ENCODE measurements around the gene MYOM3. TPM values are rescaled to one million over a fixed set of nuclear protein-coding genes. Genes with fewer than 3 reads are reported as not detected.

Gene MYOM3
- total RNA-seq, 1 experiment from 2014 or later, result 0.05 TPM

DNA sequence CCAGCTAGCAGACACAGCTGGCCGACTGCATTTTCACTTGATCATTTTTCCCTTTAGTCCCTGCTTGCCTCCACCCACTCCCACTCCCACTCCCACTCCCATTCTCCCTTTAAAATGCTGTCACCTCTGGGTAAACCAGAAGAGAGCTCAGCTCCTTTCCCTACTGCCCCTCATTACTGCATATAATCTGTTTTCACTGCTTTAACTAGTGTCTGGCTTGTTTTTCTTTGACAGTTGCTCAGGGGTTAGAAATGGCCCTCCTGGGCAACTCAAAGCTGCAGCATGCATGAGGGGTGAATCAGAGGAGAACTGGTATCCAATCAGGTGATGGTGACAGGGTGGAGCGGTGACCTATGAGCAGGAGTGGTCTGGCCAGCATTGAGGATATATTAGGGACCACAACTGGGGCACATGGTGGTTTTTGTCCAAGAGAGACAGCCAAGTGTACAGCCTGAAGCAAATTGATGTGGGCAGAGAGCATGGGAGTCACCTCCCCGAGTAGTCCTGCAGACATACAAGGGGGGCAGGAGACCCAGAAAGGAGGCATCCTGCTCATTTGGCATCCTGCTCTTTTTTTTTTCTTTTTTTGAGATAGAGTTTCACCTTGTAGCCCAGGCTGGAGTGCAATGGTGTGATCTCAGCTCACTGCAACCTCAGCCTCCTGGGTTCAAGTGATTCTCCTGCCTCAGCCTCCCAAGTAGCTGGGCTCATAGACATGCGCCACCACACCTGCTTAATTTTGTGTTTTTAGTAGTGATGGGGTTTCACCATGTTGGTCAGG lies 89.2 kb downstream of the MYOM3 start:
- in situ Hi-C loops (cut with HindIII; ENCODE audit: low pct_unique_long_range_greater_than_20kb, low sequenced_read_pairs) (loop anchor here (10.0 kb wide), 1 partner anchor 58 kb away; no protein-coding TSS in a partner anchor), intact Hi-C loops (cut with micrococcal nuclease; ENCODE audit: unreplicated experiment) (no loop called here)
- H3K9me3 ChIP-seq (ENCODE audit: control insufficient read depth, insufficient read depth, low read depth, low read length), result no peaks in the 10 kb centered on the region
- no TSS peak for BruUV-seq (replicated peaks)
- DNase-seq (ENCODE audit: low read depth, low spot score) (no peak), ATAC-seq (peak; percentile 69)
- no peaks in the 10 kb centered on the region for H3K36me3 ChIP-seq (ENCODE audit: control insufficient read depth, insufficient read depth, low read length)
- H3K4me1 ChIP-seq (ENCODE audit: control insufficient read depth, insufficient read depth, low read length), result peaks cover 45% of the 10 kb centered on the region
- CTCF ChIA-PET, result no interaction called here
- H3K4me3 ChIP-seq (ENCODE audit: low read depth in 2 of 2, low read length in 2 of 2), result no peak overlapping the region
- H3K27me3 ChIP-seq (ENCODE audit: control insufficient read depth, insufficient read depth, low read length), result no peaks in the 10 kb centered on the region
- H3K27ac ChIP-seq (ENCODE audit: low read length), result peak overlapping the region; percentile 87
- no peak for TF ChIP-seq SIN3A (IDR thresholded peaks at IDR 0.05; ENCODE audit: borderline replicate concordance, insufficient read depth, low read depth, low read length)
- TF ChIP-seq, protein P1, sequence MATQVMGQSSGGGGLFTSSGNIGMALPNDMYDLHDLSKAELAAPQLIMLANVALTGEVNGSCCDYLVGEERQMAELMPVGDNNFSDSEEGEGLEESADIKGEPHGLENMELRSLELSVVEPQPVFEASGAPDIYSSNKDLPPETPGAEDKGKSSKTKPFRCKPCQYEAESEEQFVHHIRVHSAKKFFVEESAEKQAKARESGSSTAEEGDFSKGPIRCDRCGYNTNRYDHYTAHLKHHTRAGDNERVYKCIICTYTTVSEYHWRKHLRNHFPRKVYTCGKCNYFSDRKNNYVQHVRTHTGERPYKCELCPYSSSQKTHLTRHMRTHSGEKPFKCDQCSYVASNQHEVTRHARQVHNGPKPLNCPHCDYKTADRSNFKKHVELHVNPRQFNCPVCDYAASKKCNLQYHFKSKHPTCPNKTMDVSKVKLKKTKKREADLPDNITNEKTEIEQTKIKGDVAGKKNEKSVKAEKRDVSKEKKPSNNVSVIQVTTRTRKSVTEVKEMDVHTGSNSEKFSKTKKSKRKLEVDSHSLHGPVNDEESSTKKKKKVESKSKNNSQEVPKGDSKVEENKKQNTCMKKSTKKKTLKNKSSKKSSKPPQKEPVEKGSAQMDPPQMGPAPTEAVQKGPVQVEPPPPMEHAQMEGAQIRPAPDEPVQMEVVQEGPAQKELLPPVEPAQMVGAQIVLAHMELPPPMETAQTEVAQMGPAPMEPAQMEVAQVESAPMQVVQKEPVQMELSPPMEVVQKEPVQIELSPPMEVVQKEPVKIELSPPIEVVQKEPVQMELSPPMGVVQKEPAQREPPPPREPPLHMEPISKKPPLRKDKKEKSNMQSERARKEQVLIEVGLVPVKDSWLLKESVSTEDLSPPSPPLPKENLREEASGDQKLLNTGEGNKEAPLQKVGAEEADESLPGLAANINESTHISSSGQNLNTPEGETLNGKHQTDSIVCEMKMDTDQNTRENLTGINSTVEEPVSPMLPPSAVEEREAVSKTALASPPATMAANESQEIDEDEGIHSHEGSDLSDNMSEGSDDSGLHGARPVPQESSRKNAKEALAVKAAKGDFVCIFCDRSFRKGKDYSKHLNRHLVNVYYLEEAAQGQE (IDR thresholded peaks at IDR 0.05; ENCODE audit: insufficient read depth in 1 of 2, low read depth in 2 of 2, low read length in 1 of 2), result no peak
- TF ChIP-seq TCF7L2 (IDR thresholded peaks at IDR 0.05; ENCODE audit: low read depth, low read length), result no peak
- TF ChIP-seq POLR2AphosphoS5 (IDR thresholded peaks at IDR 0.05; ENCODE audit: low read depth, low read length), result no peak
- TF ChIP-seq, protein P2, sequence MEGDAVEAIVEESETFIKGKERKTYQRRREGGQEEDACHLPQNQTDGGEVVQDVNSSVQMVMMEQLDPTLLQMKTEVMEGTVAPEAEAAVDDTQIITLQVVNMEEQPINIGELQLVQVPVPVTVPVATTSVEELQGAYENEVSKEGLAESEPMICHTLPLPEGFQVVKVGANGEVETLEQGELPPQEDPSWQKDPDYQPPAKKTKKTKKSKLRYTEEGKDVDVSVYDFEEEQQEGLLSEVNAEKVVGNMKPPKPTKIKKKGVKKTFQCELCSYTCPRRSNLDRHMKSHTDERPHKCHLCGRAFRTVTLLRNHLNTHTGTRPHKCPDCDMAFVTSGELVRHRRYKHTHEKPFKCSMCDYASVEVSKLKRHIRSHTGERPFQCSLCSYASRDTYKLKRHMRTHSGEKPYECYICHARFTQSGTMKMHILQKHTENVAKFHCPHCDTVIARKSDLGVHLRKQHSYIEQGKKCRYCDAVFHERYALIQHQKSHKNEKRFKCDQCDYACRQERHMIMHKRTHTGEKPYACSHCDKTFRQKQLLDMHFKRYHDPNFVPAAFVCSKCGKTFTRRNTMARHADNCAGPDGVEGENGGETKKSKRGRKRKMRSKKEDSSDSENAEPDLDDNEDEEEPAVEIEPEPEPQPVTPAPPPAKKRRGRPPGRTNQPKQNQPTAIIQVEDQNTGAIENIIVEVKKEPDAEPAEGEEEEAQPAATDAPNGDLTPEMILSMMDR (IDR thresholded peaks at IDR 0.05), result no peak
- POLR2A ChIA-PET, result no interaction called here

DNA sequence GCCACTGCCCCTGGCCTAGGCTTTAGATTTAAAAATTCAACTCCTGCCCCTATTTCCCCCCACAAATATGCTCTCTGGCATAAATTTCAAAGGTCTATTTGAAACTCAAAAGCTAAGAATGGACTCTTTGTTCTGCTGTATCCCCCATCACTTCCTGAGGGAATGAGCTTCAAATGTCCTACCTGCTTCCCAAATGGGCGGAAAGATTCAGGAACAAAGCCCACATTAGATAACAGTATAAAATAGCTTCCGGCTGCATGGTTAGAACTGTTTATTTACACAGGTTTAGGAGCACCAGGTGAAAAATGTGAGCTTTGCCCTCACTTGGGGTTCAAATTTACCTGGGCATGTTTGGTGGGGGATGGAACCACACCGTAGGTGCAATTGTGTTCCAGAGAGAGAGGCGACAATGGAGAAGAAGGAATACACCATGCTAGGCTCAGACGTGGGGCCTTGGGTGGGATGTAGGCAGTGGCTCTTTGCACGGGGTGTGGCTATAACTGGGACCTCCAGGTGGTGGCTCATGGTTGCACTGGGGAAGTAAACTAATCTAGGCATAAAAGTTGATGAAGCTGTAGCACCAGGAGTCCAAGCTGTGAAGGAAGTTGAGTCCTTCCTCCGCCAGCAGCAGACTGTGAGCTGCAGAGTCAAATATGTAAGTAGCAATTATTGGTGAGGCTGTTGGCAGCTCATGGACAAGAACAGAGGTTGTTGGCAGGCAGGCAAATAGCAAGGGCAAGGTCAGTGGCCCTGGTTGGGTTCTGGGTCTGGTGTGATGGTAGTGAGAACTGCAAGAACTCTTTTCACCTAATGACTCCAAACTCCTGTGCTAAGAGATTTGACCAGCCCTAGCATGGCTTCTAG lies 90.3 kb downstream of the MYOM3 start:
- ATAC-seq (peak; percentile 5; the same call in 1 of the 2 replicates), DNase-seq (ENCODE audit: low read depth, low spot score) (no peak)
- no peaks in the 10 kb centered on the region for H3K27me3 ChIP-seq (ENCODE audit: control insufficient read depth, insufficient read depth, low read length)
- H3K9me3 ChIP-seq (ENCODE audit: control insufficient read depth, insufficient read depth, low read depth, low read length), result no peaks in the 10 kb centered on the region
- ChIA-PET CTCF (no interaction called here), POLR2A (interaction anchor here (0.6 kb wide), 1 partner anchor 32 kb away, joined by 3 read pairs; no protein-coding TSS in a partner anchor)
- no peak overlapping the region for H3K4me3 ChIP-seq (ENCODE audit: low read depth in 2 of 2, low read length in 2 of 2)
- BruUV-seq (replicated peaks), result no TSS peak
- no peaks in the 10 kb centered on the region for H3K36me3 ChIP-seq (ENCODE audit: control insufficient read depth, insufficient read depth, low read length)
- peak overlapping the region; percentile 87 for H3K27ac ChIP-seq (ENCODE audit: low read length)
- H3K4me1 ChIP-seq (ENCODE audit: control insufficient read depth, insufficient read depth, low read length), result peaks cover 51% of the 10 kb centered on the region
- in situ Hi-C loops (cut with HindIII; ENCODE audit: low pct_unique_long_range_greater_than_20kb, low sequenced_read_pairs) (loop anchor here (10.0 kb wide), 1 partner anchor 57 kb away; no protein-coding TSS in a partner anchor), intact Hi-C loops (cut with micrococcal nuclease; ENCODE audit: unreplicated experiment) (no loop called here)
- TF ChIP-seq POLR2AphosphoS5 (IDR thresholded peaks at IDR 0.05; ENCODE audit: low read depth, low read length) (no peak), SIN3A (IDR thresholded peaks at IDR 0.05; ENCODE audit: borderline replicate concordance, insufficient read depth, low read depth, low read length) (no peak), TCF7L2 (IDR thresholded peaks at IDR 0.05; ENCODE audit: low read depth, low read length) (no peak)
- TF ChIP-seq, protein P1 (IDR thresholded peaks at IDR 0.05; ENCODE audit: insufficient read depth in 1 of 2, low read depth in 2 of 2, low read length in 1 of 2), result no peak
- TF ChIP-seq, protein P2 (IDR thresholded peaks at IDR 0.05), result no peak
